HepG2 (cell line): ENCODE measurements around the gene C22orf15. TPM values are rescaled to one million over a fixed set of nuclear protein-coding genes. Genes with fewer than 3 reads are reported as not detected.

Source experiments
- E2F2 ChIP-seq: sonication (generic); formaldehyde crosslinking; IDR thresholded peaks from 2 replicates; pipeline ENCODE4 v1.4.0; 2020; ENCODE audit warnings: missing genetic modification reagents, borderline replicate concordance
- ETS1 ChIP-seq: sonication (generic); formaldehyde crosslinking; IDR thresholded peaks from 2 replicates; pipeline ENCODE4 v1.4.0; 2020; ENCODE audit warnings: missing genetic modification reagents
- EZH2 ChIP-seq: conservative IDR thresholded peaks from 2 replicates; pipeline ENCODE4 v1.6.1; 2012; ENCODE audit warnings: mild to moderate bottlenecking, low read depth, low read length, moderate library complexity
- HIVEP1 ChIP-seq: sonication (generic); formaldehyde crosslinking; IDR thresholded peaks from 2 replicates; pipeline ENCODE4 v1.4.0; 2020; ENCODE audit warnings: mild to moderate bottlenecking, missing genetic modification reagents
- MAZ ChIP-seq, 2 experiments: sonication (generic) in 1 of 2; formaldehyde crosslinking in 1 of 2; IDR thresholded peaks; 2 replicates each; pipeline versions ENCODE4 v1.5.0 to v1.6.1; 2012 to 2020; ENCODE audit warnings: low read depth in 2 of 2, mild to moderate bottlenecking in 2 of 2, borderline replicate concordance in 1 of 2, improper control_type of control experiment in 1 of 2, low read length in 1 of 2, missing genetic modification reagents in 1 of 2, moderate library complexity in 1 of 2
- POLR2AphosphoS5 ChIP-seq: IDR thresholded peaks from 2 replicates; pipeline ENCODE4 v1.6.1; 2012; ENCODE audit warnings: low read depth, low read length
- REXO4 ChIP-seq: sonication (generic); formaldehyde crosslinking; IDR thresholded peaks from 2 replicates; pipeline ENCODE4 v1.8.0; 2022; ENCODE audit warnings: missing genetic modification reagents, mild to moderate bottlenecking, borderline replicate concordance
- RXRB ChIP-seq: IDR thresholded peaks from 2 replicates; pipeline ENCODE4 v1.6.1; 2016; ENCODE audit warnings: borderline replicate concordance, missing genetic modification reagents, missing compliant biosample characterization
- TAF1 ChIP-seq: sonication (generic); formaldehyde crosslinking; IDR thresholded peaks from 2 replicates; pipeline ENCODE4 v1.4.0; 2020; ENCODE audit warnings: missing genetic modification reagents
- TRIM22 ChIP-seq: fragments of 450-650 bp; IDR thresholded peaks from 2 replicates; pipeline ENCODE4 v1.6.1; 2017
- ZC3H4 ChIP-seq: sonication (generic); formaldehyde crosslinking; IDR thresholded peaks from 2 replicates; pipeline ENCODE4 v1.4.0; 2020; ENCODE audit warnings: missing genetic modification reagents, borderline replicate concordance
- ZNF180 ChIP-seq: sonication (generic); formaldehyde crosslinking; IDR thresholded peaks from 2 replicates; pipeline ENCODE4 v1.4.0; 2020; ENCODE audit warnings: low read depth, missing genetic modification reagents, borderline replicate concordance
- ZNF326 ChIP-seq: sonication (generic); formaldehyde crosslinking; IDR thresholded peaks from 2 replicates; pipeline ENCODE4 v1.4.0; 2020; ENCODE audit warnings: missing genetic modification reagents, borderline replicate concordance
- ZNF687 ChIP-seq: sonication (generic); formaldehyde crosslinking; IDR thresholded peaks from 2 replicates; pipeline ENCODE4 v1.5.1; 2020; ENCODE audit warnings: mild to moderate bottlenecking, missing genetic modification reagents, moderate library complexity
- ZNF709 ChIP-seq: sonication (generic); formaldehyde crosslinking; IDR thresholded peaks from 2 replicates; pipeline ENCODE4 v1.5.0; 2020; ENCODE audit warnings: mild to moderate bottlenecking, missing genetic modification reagents
- ZNF768 ChIP-seq: sonication (generic); formaldehyde crosslinking; IDR thresholded peaks from 2 replicates; pipeline ENCODE4 v1.4.0; 2020; ENCODE audit warnings: missing genetic modification reagents
- ZNF777 ChIP-seq: sonication (generic); formaldehyde crosslinking; IDR thresholded peaks from 2 replicates; pipeline ENCODE4 v1.4.0; 2020; ENCODE audit warnings: missing genetic modification reagents
- ZUFSP ChIP-seq: sonication (generic); formaldehyde crosslinking; IDR thresholded peaks from 2 replicates; pipeline ENCODE4 v1.9.0; 2021; ENCODE audit warnings: missing genetic modification reagents, mild to moderate bottlenecking, borderline replicate concordance
- polyA plus RNA-seq, 8 experiments: library from polyadenylated mRNA; depleted of rRNA in 3 of 8; stranded (reverse) in 7 of 8; unstranded in 1 of 8; fragments of >200 nt; fragmentation: Illumina TruSeq in 4 of 8; extraction: Trizol in 4 of 8; gene quantifications; 2 replicates each; pipeline versions ENCODE4 v1.2.1 to v1.2.3, GENCODE V29; 2011 to 2016; ENCODE audit warnings: low read depth in 4 of 8, missing spikeins in 1 of 8, mixed read lengths in 1 of 8; ENCODE audit not compliant: insufficient read depth in 1 of 8
- total RNA-seq, 5 experiments: library from RNA; depleted of rRNA; stranded (reverse); fragments of >200 nt; fragmentation: Illumina TruSeq; extraction: Trizol; gene quantifications; 2 replicates each; pipeline ENCODE4 v1.2.3, GENCODE V29; 2016; ENCODE audit warnings: low read depth in 1 of 5

Gene C22orf15
- total and polyA plus RNA-seq, 2 of the 13 experiments (the other 11 are each of a cell fraction or from before 2014, with no cell fraction given) = not detected

- TF ChIP-seq ZNF709 (CRISPR knock-in tag) (peak; percentile 75; the same call in 1 of the 2 replicates), ETS1 (no peak), ZC3H4 (CRISPR knock-in tag) (no peak), ZNF180 (CRISPR knock-in tag) (no peak), REXO4 (CRISPR knock-in tag) (0 out of 2 replicates have a peak, but pooled peaks have one; percentile 27), ZNF687 (CRISPR knock-in tag) (peak; percentile 96), EZH2 (no peak), TRIM22 (no peak), E2F2 (CRISPR knock-in tag) (peak; percentile 88; the same call in 1 of the 2 replicates), ZUFSP (CRISPR knock-in tag) (no peak), POLR2AphosphoS5 (peak; percentile 78), ZNF768 (CRISPR knock-in tag) (peak; percentile 55), MAZ (IDR thresholded peaks at IDR 0.05; ENCODE audit: borderline replicate concordance, low read depth, low read length) (peak; percentile 88; the same call in 1 of the 2 replicates), MAZ (CRISPR knock-in tag; IDR thresholded peaks at IDR 0.05; ENCODE audit: low read depth) (peak; percentile 99), TAF1 (CRISPR knock-in tag) (peak; percentile 83), HIVEP1 (CRISPR knock-in tag) (peak; percentile 90), ZNF326 (CRISPR knock-in tag) (no peak), ZNF777 (CRISPR knock-in tag) (peak; percentile 99), RXRB (CRISPR knock-in tag) (no peak; the same call in 1 of the 2 replicates)
Measured at GRCh38 chr22:23716811-23717801, 45.7 kb upstream of the C22orf15 start (continued).
